HG03025 (cell line): Measurements from ENCODE around the gene CCDC51.

Experiments
- ATAC-seq: cut with Tn5 transposase; IDR thresholded peaks from one replicate; pipeline ENCODE4 v1.9.1; 2021; ENCODE audit warnings: mild to moderate bottlenecking, moderate library complexity; ENCODE audit not compliant: unreplicated experiment, low FRiP score

Gene CCDC51

GRCh38 chr3:48423241-48423882 lies 16.6 kb downstream of the CCDC51 start:
- ATAC-seq = no peak

DNA sequence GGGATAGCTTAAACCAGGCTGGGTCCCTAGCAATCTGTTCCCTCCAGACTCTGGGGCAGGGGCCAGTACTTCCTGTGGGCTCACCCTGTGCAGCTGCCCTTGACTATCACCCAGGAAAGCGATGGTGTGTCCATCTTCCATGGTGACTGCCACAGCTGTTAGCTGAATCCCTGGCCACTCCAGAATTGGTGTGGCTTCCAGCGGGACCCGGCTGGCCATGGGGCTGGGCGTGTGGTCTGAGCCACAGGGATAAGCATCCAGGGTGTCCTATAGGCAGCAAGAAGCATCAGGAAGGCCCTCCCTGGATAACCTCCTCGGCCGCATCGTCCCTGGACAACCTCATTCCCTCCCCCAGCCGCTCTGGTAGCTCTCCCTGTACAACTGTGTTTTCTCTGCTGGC lies 17.2 kb downstream of the CCDC51 start:
- no peak for ATAC-seq

- ATAC-seq = no peak
These were observed 17.6 kb downstream of the CCDC51 start for GRCh38 chr3:48422272-48422671.

DNA sequence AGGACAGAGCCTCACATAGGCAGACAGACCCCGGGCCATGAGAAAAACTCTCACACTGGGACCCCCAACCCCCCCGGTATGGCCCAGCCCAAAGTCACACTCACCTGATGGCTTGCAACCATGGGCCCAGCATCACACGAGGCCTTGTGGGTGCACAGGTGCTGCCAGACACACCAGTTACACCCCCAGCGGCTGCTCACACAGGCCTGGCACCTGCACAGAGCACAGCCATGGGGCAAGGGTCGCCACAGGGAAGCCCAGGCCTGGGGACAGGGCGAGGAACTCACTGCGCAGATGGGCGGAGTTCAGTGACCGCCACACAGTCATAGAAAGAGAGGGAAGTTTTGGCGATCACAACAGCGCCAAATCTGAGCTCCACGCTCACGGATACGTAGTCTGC lies 19.4 kb downstream of the CCDC51 start:
- ATAC-seq = no peak

- ATAC-seq = no peak
These were observed 20.3 kb downstream of the CCDC51 start for GRCh38 chr3:48419597-48419996.

- no peak for ATAC-seq
These were observed 20.8 kb downstream of the CCDC51 start for GRCh38 chr3:48419149-48419548.

- no peak for ATAC-seq
These were observed 21.3 kb downstream of the CCDC51 start for GRCh38 chr3:48418651-48419050.

GRCh38 chr3:48418140-48418539 lies 21.8 kb downstream of the CCDC51 start:
- ATAC-seq = no peak

- ATAC-seq = no peak
These were observed 22.3 kb downstream of the CCDC51 start for GRCh38 chr3:48417529-48418108.

DNA sequence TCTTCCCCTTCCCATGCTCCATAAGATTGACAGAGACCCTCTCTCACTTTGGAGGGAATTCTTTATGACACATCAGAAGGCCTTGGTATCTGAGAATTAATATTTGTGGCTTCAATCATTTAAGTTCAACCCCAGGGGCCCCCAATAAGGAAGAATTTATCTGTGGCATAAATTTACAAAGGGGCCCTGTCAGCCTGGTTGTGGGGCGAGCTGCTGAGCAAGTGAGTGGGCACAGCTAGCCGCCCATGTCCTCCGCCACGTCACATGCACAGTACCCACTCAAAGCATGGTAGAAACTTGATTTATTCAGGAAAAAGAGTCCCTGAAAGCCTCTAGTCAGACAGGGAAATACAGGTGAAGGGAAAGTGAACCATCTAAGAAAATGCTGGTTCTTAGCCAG lies 23.4 kb downstream of the CCDC51 start:
- ATAC-seq = no peak

GRCh38 chr3:48416091-48416505 lies 23.8 kb downstream of the CCDC51 start:
- ATAC-seq = no peak

GRCh38 chr3:48415251-48415953 lies 24.5 kb downstream of the CCDC51 start:
- no peak for ATAC-seq

DNA sequence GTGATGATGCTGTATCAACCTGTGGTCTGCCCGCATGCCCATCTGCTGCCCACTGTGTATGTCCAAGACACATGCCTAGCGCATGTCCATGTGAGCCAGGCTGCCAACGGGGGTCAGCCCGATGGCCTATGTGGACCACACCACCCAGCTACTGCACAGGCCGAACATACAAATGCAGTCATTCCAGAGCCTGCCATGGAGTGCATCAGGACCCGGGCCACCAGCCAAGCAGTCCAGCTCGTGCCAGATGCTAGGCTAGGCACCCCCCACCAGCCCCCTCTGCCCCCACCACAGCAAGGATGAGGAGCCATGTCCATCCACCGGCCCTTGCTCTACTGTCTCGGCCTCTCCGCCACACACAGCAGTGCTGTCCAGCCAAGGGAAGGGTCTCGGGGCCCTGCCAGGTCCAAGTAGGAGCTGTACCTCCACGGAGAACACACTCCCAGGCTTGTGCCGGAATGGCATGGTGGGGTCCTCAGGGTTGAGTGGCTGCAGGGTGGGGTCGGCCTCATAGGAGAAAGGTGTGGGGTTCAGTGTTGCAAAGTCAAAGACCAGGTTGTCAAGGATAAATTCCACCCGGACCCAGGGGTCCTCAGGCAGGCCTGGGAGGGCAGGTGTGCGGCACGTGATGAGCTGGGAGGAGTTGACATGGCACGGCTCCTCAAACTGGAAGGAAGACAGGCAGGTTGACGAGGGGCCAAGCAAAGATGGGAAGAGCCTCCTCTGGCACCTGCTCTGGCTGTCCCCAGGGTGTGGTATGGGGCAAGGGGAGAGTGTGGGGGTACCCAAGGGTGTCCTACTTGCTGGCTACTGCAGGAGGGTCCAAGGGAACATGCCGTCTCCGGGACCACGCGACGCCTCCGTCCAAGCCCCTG lies 25.3 kb downstream of the CCDC51 start:
- ATAC-seq = no peak

GRCh38 chr3:48413611-48414010 lies 26.3 kb downstream of the CCDC51 start:
- ATAC-seq = no peak

DNA sequence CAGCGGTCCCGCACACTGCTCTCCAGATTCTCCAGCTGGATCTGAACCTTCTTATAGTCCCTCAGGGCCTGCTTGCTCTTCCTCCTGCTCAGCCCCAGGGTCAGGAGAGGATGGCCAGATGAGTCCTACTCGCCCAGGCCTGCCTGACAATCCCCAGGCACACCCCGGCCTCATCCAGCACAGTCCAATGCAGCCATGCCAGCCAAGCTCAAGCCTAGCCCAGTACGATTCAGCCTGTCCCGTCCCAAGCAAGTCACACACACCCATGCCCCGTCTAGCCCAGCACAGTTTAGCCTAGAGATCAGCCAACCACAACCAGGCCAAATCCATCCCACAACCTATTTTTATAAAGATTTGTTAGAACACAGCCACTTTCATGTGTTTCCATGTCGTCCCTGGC lies 26.8 kb downstream of the CCDC51 start:
- ATAC-seq = no peak

DNA sequence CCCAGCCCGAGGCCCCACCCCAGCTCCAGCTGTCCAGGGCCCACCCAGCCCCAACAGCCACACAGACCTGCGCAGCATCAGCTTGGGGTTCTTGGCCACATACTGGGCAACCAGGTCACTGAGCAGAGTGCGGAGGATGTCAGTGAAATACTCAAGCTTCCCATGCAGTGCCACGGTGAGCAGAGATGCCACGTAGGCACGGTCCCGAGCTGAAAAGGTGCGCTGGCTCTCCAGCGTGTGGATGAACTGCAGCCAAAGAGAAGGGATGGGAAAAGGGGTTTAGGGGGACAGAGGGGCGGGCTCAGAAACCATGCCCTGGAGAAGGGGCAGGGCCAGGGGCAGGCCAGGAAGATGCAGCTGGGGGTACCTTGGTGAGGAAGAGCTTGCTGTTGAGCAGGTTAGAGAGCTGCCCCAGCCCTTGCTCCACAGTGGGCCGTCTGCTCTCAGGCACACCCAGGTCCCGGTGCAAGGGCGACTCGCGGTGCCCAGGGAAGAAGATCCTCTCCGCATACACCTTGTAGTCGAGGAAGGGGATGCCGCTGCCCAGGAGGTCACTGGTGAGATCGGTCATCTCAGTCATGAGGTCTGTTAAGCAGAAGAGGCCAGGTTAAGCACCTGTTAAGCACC lies 27.4 kb downstream of the CCDC51 start:
- no peak for ATAC-seq

GRCh38 chr3:48411606-48412374 lies 28.1 kb downstream of the CCDC51 start:
- ATAC-seq = no peak

DNA sequence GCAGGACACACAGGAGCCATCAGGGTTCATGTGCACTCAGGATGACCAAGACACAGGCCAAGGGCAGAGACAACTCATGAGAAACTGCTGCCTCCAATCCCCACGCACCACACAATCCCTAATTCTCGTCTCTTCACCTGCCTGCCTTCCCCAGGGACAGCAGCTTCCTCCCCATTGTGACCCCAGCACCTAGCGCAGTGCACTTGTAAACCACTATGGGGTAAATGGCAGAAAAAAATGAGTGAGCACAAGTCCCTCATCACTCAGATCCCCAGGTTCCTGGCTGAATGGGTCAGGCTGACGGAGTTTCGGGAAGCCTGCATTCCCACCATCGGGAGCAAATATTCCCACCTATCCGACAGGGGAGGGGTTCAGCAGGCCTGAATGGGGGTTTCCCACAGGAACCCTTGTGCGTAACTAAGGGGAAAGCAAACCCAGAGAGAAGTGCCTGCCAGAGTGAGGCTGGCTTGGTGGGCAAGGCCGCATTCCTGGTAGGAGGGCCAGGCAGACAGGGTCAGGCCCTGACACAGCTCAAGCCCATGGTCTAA lies 28.8 kb downstream of the CCDC51 start:
- no peak for ATAC-seq

GRCh38 chr3:48410205-48411040 lies 29.5 kb downstream of the CCDC51 start:
- no peak for ATAC-seq
